Stimulated activated CD4-positive, alpha-beta T cell treated with anti-CD3 and anti-CD28 coated beads, Interleukin-12 subunit alpha, Interleukin-12 subunit beta, amount 100 ng/mL, for 24 hours (primary cell): ENCODE data around the gene PRSS2.
"Not testable (repeated sequence)": the region's sequence is repeated elsewhere in the genome, so short reads cannot be mapped to it uniquely, and the experiment has no call there.

ENCODE experiments used
- DNase-seq, 2 experiments: peaks; one replicate each; pipeline ENCODE4 v3.0.0-alpha.2; 2020; ENCODE audit warnings: low read depth in 2 of 2

Gene PRSS2

DNA sequence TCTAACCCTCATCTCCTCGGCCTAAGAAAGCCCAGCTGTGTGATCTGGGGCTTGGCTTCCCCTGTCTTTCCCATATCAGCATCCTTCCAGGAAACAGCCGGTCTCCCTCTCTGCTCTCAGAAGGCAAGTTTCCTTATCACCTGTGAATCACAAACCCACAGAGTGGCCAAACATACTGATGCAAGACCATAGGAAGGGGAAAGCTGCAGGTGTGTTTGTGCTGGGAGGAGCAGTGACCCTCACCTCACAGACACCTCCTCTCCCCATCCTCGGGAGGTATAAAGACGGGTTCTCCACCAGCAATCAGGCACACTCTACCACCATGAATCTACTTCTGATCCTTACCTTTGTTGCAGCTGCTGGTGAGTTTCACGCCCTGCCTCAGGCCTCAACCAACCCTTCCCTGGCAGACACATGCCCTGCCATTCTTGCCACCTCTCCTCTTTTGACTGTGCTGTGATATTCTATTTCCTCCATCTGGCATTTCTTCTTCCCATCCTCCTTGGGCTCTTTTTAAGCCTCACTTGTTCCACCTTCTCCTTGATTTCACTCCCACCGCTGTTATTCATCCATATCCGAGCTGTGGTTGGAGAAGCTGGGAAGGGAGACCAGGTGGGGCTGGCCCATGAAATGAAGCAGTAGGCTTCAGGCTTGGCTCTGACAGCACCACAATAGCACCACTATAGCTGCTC is at the start of gene PRSS2:
PRSS2 (plus strand) TSS at position 310 of the 692 bp plus-strand sequence; CDS start at position 323, 13 bp downstream.
- DNase-seq: no peak

DNA sequence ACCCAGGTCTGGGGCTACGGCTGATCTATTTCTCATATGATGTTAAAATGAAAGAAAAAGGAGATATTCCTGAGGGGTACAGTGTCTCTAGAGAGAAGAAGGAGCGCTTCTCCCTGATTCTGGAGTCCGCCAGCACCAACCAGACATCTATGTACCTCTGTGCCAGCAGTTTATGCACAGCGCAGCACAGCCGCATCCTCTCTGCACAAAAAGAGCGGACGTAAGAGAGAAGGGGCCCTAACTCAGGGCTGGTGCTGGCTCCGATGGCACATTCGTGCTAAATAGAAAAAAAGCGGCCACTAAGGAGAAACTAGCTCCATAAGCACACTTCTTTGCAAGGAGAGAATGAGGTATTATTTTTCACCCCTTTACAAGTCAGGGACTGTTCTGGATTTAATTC is 49.8 kb upstream of the PRSS2 start:
- DNase-seq: no peak

DNA sequence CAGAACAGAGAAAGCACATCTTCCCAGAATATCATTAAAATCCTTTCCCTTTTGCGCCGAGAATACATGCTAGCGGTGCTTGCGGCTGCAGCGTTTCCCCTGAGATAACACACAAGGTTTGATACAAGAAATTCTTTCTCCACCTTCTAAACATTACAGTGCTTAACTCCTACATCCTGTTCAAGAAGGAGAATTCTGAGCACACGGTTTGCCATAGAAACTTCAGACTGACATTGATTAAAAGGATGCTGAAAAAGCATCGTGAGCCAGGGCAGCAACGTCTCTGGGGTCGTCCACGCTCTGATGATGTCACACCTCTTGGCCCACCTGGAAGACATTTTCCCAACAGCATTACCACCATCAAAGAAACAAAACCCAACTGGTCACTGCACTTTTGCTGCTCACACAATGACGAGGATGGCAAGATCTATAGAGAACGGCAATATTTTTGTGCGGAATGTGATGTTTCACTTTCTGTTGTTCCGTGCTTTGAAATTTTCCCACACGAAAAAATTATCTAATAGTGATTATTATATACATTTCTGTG is 48.4 kb upstream of the PRSS2 start:
- DNase-seq: no peak

DNA sequence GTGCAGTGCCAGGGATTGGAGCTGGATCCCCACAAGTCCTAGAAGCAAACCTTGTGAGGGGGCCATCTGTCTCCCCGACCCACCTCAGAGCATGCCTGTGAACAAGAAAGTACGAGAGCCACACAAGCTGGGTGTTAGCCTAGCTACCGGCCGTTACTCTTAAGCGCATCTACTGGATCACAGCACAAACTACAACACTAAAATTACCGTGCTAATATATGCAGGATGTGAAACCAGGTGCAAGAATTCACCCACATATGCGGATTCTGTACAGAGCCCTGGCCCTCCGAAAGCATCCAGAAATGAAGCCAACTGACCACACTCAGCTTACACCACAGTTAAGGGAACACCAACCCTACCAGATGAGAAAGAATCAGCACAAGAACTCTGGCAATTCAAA is 37.5 kb upstream of the PRSS2 start:
- no peak for DNase-seq

DNA sequence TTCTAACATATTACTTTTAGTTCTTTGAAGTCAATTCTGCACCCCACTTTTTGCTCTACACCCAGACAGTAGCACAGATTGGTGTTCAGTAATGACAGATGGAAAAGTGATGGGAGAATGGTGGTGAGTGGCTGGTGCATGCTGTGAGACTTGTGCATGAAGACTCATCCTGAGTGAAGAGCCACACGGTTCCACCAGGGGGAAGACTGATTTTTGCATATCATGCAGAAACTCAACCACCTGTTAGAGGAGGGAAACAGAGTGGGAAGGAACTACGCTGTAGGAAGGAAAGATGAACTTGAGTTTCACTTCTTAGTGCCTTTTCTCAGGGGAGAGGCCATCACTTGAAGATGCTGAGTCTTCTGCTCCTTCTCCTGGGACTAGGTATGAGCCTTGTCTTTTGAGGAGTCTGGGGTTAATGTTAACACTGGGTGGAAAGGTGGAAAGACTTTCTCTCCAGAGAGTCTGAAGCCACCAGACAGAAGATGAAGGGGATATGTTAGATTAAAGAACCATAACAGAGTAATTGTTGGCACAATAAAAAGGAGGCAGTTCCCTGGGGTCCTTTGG is 30.8 kb upstream of the PRSS2 start:
- no peak for DNase-seq

DNA sequence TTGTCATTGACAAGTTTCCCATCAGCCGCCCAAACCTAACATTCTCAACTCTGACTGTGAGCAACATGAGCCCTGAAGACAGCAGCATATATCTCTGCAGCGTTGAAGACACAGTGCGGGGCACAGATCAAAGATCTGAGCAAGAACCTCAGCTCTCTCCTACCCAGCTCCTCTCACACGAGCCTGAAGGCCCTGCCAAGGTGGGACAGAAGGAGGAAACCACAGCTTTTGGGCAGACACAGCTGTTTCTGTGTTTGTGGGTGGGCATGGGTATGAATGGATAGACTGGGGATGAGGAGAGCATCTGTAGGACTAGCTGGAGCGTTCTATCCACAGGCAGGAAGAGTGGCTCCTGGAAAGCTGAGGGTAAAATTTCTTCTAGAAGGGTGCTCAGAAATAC is 30.0 kb upstream of the PRSS2 start:
- DNase-seq: no peak

DNA sequence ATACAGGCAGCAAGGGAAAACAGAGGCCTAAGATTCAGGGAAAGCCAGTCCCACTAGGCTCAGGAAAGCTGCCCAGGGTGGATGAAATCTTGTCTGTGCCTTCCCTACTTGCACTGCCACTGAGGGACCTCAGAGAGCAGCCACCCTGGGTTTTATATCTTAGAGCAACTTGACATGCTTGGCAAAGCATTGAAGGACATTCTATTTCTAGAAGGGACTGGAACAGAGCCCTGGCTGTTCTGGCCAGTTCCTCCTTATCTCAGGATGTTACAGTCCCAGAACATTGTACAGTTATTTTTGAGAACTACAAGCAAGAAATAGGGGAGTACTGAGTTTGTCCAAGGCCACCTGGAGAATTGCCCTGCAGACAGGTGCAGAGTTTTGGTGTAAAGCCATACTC is 28.8 kb upstream of the PRSS2 start:
- DNase-seq: not testable (repeated sequence)

DNA sequence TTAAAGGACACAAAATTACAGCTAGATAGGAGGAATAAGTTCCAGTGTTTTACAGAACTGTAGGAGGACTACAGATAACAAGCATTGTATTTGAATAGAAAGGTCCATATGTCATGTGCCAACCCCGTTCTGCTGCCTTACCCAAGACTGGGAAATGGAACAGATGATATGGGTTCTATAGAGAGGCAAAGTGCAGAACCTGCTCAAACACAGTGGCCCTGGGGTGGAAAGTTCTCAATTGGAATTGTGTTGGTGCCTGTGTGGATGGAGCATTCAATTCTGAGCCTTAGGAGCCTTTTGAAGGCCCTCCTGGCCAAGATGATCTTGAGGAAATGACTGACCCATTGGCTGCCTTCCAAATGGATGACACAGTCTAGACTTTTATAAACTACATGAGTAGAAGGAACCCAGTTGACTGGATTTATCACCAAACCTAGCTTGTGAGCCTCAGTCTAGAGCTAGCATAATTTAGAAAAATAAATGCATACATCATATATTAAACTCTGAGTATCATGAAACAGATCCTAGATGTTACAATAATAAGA is 25.6 kb upstream of the PRSS2 start:
- DNase-seq: no peak

DNA sequence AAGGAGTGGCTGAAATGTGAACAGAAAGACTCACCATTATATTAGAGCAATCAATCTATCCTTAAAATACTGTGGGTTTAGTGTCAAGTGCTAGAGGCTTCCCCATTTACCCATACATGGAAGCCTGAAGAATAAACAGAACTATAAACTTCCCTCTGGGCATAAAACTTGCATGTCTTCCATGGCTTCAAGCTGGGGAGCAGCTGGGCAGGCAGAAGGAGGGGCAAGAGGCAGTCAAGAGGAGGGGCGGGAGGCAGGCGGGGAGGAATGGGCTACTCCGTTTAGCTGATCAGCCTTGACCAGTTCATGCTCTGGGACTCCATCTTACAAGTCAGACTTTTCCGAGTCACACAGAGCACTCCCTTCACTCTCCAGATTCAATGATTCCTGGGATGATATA is 25.0 kb upstream of the PRSS2 start:
- DNase-seq: no peak

DNA sequence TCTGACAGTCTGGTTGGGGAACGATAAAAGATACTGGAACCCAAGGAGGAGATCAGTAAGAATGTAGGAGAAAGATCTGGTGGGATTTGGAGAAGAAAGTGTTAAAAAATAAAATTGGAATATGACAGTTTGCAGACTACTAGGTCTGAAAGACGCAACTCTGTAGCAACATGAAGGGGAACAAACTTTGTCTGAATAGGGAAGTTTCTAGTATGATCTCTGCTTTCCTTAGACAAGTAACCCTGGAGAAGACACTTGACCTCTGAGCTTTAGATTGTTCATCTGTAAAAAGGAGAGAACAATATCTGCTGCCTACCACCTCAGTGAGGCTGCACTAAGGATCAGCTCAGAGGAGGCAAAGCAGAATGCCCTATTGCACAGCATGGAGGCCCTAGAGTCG is 24.5 kb upstream of the PRSS2 start:
- no peak for DNase-seq

DNA sequence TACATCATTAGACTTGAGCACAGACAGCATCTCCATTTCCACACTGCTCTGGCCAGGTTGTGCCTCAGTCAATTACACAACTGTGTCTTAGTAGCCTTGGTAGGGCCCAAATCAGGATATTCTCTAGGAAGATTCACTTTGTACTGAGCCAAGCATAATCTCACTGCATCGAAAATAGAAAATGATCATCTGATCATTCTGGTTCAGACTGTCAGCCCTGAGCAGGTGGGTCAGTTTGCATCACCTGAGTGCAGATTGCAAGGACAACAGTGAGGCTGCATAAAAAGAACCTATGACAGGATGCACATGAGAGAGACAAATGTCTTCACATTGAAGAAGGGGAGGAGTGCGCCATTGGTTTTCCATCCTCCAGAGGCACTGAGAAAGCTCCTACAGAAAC is 22.4 kb upstream of the PRSS2 start:
- DNase-seq: not testable (repeated sequence)

DNA sequence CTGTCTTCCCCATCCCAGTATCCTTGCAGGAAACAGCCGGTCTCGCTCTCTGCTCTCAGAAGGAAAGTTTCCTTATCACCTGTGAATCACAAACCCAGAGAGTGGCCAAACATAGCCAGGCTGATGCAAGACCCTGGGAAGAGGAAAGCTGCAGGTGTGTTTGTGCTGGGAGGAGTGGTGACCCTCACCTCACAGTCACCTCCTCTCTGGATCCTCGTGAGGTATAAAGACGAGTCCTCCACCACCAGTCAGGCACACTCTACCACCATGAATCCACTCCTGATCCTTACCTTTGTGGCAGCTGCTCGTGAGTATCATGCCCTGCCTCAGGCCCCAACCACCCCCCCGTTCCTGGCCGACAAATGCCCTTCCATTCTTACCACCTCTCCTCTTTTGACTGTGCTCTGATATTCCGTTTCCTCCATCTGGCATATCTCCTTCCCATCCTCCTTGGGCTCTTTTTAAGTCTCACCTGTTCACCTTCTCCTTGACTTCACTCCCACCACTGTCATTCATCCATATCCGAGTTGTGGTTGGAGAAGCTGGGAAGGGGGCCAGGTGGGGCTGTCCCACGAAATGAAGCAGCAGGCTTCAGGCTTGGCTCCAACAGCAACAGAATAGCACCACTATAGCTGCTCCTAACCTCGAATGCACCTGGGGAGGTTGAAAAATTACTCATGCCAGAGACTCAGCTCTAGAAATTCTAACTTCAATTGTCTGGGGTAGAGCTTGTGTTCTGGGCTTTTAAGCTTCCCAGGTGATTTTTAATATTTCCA is 21.4 kb upstream of the PRSS2 start, which contains the start of gene PRSS1:
PRSS1 (plus strand) TSS at position 255 of the 776 bp plus-strand sequence; CDS start at position 268, 13 bp downstream.
- DNase-seq: no peak

DNA sequence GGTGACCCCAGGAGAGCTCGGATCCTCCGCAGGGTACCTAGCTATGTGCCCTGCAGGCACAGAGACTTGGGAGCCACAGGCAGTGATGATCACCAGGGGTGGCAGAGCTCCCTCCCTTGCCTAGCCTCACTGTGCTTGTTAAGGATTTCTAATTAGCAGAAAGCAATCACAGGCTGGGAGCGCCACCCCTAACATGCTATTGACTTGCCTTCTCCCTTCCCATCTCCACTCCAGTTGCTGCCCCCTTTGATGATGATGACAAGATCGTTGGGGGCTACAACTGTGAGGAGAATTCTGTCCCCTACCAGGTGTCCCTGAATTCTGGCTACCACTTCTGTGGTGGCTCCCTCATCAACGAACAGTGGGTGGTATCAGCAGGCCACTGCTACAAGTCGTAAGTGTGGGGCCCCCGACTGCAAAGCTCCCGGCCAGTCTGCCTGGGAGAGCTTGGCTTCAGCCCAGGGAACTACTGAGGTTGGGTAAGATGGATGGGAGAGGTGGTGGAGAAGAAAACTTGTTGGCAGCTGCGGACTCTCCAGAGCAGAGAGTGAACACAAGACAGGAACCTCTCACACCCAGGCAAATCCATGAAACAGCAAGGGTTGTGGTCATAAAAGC is 20.3 kb upstream of the PRSS2 start:
- DNase-seq: no peak

DNA sequence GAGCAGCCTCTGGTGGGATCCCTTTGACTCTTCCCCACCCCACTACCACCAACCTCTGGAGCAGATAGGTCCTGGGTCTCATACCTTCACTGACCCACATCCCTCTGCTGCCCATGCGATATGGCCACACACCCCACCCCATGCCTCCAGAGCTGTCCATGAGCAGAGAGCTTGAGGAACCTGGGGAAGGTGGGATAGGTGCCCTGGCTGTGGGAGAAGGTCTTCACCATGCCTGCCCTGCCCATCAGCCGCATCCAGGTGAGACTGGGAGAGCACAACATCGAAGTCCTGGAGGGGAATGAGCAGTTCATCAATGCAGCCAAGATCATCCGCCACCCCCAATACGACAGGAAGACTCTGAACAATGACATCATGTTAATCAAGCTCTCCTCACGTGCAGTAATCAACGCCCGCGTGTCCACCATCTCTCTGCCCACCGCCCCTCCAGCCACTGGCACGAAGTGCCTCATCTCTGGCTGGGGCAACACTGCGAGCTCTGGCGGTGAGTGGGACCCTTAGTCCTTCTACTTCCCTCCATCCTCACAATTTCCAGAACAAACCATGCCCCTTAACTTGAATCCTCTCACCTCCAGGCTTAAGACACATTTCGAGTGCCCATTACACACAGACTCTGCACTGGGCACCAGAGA is 19.1 kb upstream of the PRSS2 start:
- not testable (repeated sequence) for DNase-seq

DNA sequence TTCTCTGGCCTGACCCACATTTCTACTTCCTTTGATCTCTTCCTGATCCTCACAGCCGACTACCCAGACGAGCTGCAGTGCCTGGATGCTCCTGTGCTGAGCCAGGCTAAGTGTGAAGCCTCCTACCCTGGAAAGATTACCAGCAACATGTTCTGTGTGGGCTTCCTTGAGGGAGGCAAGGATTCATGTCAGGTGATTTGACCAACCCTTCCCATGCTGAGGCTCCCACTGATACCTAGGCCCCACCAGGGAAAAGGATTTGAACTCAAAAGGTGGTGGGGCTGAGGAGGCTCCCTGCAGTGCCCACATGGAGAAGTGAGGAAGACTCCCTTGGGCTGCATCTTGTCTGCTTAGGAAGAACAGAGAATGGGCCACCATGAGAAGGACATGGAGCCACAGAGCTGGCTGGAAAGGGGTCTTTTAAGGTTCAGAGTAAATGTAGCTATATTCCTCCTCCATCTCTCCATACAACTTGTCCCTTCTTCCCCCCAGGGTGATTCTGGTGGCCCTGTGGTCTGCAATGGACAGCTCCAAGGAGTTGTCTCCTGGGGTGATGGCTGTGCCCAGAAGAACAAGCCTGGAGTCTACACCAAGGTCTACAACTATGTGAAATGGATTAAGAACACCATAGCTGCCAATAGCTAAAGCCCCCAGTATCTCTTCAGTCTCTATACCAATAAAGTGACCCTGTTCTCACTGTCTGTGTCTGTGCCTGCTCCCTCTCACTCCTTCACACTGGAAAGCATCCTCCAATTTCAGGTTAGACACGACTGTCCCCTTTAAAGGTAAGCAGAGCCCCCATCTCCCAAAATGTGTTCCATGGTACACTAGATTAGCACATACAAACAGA is 18.2 kb upstream of the PRSS2 start:
- DNase-seq: no peak

DNA sequence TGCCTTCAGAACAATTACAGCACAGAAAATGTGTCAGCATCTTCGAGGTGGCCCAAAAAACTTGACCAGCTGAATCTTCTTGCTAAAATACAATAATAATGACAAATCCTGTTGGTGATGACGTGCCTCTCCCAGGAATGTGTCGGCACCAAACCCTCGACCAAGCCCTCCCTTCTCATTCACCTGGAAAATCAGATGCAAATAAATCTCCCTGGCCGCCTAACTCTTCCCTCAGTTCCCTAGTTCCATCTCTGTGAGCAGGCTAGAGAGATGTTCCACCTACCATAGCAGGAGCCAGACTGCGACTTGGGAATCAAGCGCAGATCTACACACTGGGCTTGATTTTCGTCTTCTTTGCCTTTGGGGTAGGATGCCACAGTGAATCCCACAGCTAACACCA is 17.4 kb upstream of the PRSS2 start:
- no peak for DNase-seq

DNA sequence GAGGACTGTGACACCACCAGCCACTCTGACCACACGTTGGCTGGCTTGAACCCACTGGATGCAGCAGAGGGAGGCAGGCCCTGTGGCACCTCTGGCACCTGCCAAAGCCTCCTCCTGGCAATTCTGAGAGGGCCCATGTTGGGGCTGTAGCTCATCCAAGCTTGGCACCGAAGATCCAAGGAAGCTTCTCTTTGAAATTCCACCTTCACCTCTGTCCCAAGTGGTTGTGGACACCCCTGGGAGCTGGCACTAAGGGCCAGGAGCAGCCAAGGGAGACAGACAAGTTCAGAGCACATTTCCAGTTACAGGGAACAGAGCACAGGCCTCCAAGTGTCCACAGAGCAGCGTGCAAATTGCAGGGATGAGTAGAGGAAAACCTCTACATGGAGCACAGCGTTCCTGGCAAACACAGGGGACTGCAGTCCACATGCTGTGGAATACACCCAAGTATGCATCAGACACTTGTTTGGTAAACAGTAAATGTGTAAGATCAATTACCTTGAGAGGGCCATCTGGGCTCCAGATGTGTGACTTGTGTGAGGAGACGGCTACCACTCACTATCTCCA is 16.8 kb upstream of the PRSS2 start:
- not testable (repeated sequence) for DNase-seq

DNA sequence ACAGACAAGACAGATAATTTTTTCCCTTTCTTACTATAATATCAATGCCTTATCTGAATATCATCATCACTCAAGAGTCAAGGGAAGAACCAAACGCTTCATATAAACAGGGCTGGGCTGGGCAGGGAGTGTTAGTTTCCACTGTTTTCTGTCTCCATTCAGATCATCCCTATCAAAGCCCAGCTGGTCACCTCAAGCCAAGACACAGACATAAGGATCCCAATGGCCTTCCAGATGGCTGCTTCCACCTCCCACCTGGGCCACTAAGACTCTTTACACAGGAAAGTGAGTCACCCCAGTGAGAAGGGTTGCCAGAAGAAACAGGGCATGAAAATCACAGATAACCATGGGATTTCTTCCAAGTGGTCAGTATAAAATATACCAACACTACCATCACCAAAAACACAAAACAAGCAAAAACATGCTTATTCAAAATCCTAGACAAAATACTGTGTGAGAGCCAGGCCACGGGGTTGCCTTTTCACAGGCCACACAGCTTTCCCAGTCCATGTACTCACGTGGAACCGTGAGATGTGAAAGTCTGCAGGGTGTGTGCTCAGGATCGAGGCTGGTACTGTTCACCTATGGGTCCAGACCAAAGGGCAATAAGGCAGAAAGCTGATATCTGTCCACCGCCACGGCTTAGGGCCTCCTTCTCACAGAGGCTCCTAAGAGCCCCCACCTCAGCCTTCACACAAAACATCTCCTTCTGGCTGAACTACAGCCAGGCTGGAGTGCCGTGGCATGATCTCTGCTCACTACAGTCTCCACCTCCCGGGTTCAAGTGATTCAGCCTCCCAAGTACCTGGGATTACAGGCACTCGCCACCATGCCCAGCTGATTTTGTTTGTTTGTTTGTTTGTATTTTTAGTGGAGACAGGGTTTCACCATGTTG is 15.8 kb upstream of the PRSS2 start:
- no peak for DNase-seq

DNA sequence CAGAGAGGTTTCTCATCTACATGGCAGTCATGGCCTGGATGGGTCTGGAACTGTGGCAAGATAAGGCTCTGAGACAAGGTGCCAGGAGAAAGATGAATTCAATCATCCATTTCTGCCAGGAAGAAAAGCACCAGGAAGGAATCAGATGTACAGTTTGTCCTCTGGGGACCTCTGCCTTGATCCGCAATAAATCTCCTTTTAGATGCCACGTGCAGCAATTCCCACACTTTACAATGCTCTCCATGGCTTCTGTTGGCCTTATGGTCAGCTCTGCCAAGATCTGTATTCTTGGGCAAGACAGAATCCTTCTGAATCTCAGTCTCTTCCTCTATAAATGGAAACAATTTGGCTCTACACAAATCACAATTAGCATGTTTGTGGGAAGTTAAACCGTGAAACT is 12.5 kb upstream of the PRSS2 start:
- DNase-seq: not testable (repeated sequence)
